ENCODE data around the gene JPH3.

DNA sequence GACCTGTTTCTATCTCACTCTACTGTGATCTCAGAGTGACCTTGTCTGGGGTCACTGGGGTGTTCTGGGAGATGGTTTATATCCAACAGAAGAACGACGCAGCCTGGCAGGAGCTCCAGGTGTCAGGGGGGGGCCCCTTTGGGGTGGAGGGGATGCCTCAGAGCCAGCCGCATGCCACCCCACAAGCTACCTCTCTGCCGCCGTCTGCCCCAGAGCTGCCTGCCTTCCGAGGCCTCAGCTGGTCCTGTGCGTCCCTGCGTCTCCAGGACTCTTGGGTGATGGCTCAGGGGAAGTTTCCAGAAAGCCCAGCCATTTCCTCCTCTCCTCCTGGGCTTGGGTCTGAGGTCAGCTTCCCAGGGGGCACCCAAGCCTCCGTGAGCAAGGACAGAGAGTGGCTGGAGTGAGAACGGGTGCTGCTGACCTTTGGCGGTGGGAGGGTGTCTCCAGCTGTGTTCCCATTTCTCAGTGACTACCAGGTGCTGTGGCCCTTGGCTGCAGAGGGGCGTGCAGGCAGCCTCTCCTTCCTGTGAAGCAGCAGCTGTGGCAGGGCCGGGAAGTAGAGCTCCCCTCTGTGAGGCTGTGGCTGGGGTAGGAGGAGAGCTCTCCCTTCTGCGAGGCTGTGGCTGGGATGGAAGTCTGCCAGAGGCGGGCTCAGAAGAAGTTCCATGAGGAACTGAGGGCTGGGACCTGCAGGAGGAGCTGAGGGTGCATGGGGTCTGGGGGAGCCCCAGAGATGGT lies 19.8 kb downstream of the JPH3 start:
- TF ChIP-seq, protein P1, sequence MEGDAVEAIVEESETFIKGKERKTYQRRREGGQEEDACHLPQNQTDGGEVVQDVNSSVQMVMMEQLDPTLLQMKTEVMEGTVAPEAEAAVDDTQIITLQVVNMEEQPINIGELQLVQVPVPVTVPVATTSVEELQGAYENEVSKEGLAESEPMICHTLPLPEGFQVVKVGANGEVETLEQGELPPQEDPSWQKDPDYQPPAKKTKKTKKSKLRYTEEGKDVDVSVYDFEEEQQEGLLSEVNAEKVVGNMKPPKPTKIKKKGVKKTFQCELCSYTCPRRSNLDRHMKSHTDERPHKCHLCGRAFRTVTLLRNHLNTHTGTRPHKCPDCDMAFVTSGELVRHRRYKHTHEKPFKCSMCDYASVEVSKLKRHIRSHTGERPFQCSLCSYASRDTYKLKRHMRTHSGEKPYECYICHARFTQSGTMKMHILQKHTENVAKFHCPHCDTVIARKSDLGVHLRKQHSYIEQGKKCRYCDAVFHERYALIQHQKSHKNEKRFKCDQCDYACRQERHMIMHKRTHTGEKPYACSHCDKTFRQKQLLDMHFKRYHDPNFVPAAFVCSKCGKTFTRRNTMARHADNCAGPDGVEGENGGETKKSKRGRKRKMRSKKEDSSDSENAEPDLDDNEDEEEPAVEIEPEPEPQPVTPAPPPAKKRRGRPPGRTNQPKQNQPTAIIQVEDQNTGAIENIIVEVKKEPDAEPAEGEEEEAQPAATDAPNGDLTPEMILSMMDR (IDR thresholded peaks at IDR 0.05), result no peak
- TF ChIP-seq POLR2A (IDR thresholded peaks at IDR 0.05), result no peak
